MCF 10A (cell line): ENCODE data around the gene SCD. TPM values are rescaled to one million over a fixed set of nuclear protein-coding genes. Genes with fewer than 3 reads are reported as not detected.

Source experiments
- BruUV-seq: library from RNA; stranded (reverse); fragments of 400-500 nt; replicated peaks from 2 replicates; lab custom pipeline; 2021; lab: Mats Ljungman, UMichigan
- CTCF ChIA-PET: fragments of 300-600 bp; sonication (Branson Sonifier 250); formaldehyde crosslinking; extraction: SDS; loops from one replicate; lab custom pipeline; 2021; ENCODE audit warnings: antibody characterized with exemption, inconsistent platforms; lab: Yijun Ruan, JAX
- POLR2A ChIA-PET: fragments of 300-600, 350-650 bp; sonication (Branson Sonifier 250); formaldehyde crosslinking; extraction: SDS; loops from one replicate; lab custom pipeline; 2020; ENCODE audit warnings: antibody characterized with exemption, inconsistent platforms; lab: Yijun Ruan, JAX
- DNase-seq: peaks from one replicate; pipeline ENCODE4 v3.0.0-alpha.2; 2018; ENCODE audit not compliant: unreplicated experiment
- H3K27ac Mint-ChIP-seq: one replicate; pipeline ENCODE4 v1.8.0; 2022; ENCODE audit warnings: mild to moderate bottlenecking, low read depth, mixed read lengths; ENCODE audit not compliant: unreplicated experiment
- H3K27me3 Mint-ChIP-seq: one replicate; pipeline ENCODE4 v1.8.0; 2022; ENCODE audit warnings: mixed read lengths; ENCODE audit not compliant: insufficient read depth, unreplicated experiment
- H3K36me3 Mint-ChIP-seq: one replicate; pipeline ENCODE4 v1.8.0; 2022; ENCODE audit warnings: mild to moderate bottlenecking, moderate library complexity, mixed read lengths; ENCODE audit not compliant: insufficient read depth, unreplicated experiment
- H3K4me1 Mint-ChIP-seq: one replicate; pipeline ENCODE4 v1.8.0; 2022; ENCODE audit warnings: mixed read lengths; ENCODE audit not compliant: insufficient read depth, unreplicated experiment
- H3K4me3 Mint-ChIP-seq: one replicate; pipeline ENCODE4 v1.8.0; 2022; ENCODE audit warnings: mild to moderate bottlenecking, moderate library complexity, mixed read lengths; ENCODE audit not compliant: unreplicated experiment
- H3K9me3 Mint-ChIP-seq: one replicate; pipeline ENCODE4 v1.8.0; 2022; ENCODE audit warnings: mixed read lengths; ENCODE audit not compliant: unreplicated experiment
- intact Hi-C: fragments of 100-400 bp; cut with micrococcal nuclease; formaldehyde crosslinking; loops from 2 replicates; pipeline ENCODE4 v1.14.1; 2022
- total RNA-seq: library from RNA; stranded (reverse); gene quantifications from 2 replicates; pipeline ENCODE4 v1.2.3, GENCODE V29; 2022
- TF ChIP-seq, protein P1 (sequence below): fragments of 200-600 bp; IDR thresholded peaks from one replicate; pipeline ENCODE4 v1.8.0; 2022; ENCODE audit warnings: antibody characterized with exemption, mild to moderate bottlenecking; ENCODE audit not compliant: unreplicated experiment

SCD gene
- total RNA-seq, 1 experiment from 2014 or later: 179 TPM

DNA sequence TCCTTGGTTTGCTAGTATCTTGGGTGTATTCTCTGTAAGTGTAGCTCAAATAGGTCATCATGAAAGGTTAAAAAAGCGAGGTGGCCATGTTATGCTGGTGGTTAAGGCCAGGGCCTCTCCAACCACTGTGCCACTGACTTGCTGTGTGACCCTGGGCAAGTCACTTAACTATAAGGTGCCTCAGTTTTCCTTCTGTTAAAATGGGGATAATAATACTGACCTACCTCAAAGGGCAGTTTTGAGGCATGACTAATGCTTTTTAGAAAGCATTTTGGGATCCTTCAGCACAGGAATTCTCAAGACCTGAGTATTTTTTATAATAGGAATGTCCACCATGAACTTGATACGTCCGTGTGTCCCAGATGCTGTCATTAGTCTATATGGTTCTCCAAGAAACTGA, 17.1 kb downstream of the SCD start:
- no TSS peak for BruUV-seq
- Mint-ChIP-seq H3K4me1 (peaks cover 59% of the 10 kb centered on the region), H3K36me3 (peaks cover 36% of the 10 kb centered on the region), H3K27ac (peak overlapping the region; percentile 12), H3K4me3 (no peak overlapping the region), H3K9me3 (no peaks in the 10 kb centered on the region), H3K27me3 (no peaks in the 10 kb centered on the region)
- no peak for DNase-seq
- POLR2A ChIA-PET: interaction anchor here (0.6 to 13.8 kb wide), 6 partner anchors 10 to 549 kb away, joined by 3 to 493 read pairs (median 6); partner anchors contain the start of genes BLOC1S2, SCD and SLF2
- CTCF ChIA-PET: interaction anchor here (0.6 to 1.8 kb wide), 4 partner anchors 9 to 84 kb away, joined by 3 to 10 read pairs (median 5); no protein-coding TSS in a partner anchor
- intact Hi-C loops: loop anchor here (1.0 kb wide), 1 partner anchor 9 kb away; no protein-coding TSS in a partner anchor
- TF ChIP-seq, protein P1, sequence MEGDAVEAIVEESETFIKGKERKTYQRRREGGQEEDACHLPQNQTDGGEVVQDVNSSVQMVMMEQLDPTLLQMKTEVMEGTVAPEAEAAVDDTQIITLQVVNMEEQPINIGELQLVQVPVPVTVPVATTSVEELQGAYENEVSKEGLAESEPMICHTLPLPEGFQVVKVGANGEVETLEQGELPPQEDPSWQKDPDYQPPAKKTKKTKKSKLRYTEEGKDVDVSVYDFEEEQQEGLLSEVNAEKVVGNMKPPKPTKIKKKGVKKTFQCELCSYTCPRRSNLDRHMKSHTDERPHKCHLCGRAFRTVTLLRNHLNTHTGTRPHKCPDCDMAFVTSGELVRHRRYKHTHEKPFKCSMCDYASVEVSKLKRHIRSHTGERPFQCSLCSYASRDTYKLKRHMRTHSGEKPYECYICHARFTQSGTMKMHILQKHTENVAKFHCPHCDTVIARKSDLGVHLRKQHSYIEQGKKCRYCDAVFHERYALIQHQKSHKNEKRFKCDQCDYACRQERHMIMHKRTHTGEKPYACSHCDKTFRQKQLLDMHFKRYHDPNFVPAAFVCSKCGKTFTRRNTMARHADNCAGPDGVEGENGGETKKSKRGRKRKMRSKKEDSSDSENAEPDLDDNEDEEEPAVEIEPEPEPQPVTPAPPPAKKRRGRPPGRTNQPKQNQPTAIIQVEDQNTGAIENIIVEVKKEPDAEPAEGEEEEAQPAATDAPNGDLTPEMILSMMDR: no peak

DNA sequence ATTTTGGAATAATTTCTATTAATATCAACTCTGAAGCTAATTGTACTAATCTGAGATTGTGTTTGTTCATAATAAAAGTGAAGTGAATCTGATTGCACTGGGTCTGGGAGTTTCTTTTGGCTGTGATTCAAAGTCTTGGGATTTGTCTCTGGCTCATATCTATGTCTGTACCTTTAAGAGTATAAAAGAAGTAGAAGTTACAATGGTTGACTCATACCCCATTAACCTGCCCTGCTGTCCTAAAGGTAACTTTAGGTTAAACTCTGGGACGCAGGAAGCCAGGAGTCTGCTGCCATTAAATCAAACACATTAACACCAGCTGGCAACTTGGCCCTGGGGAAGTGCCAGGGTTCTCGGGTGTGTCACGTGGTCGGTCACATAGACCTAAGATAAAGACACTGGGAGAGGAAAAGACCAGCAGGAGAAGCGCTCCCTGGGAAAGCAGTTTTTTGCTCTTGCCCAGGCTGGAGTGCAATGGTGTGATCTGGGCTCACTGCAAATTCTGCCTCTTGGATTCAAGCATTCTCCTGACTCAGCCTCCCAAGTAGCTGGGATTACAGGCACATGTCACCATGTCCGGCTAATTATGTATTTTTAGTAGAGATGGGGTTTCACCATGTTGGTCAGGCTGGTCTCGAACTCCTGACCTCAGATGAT, 17.8 kb downstream of the SCD start:
- intact Hi-C loops: loop anchor here (1.0 kb wide), 1 partner anchor 8 kb away; no protein-coding TSS in a partner anchor
- Mint-ChIP-seq H3K4me3 (peak overlapping the region; percentile 21), H3K9me3 (no peaks in the 10 kb centered on the region), H3K27me3 (no peaks in the 10 kb centered on the region), H3K27ac (peak overlapping the region; percentile 12), H3K4me1 (peaks cover 53% of the 10 kb centered on the region), H3K36me3 (peaks cover 29% of the 10 kb centered on the region)
- ChIA-PET CTCF (interaction anchor here (0.9 to 1.6 kb wide), 4 partner anchors 16 to 514 kb away, joined by 4 to 5 read pairs (median 5); no protein-coding TSS in a partner anchor), POLR2A (interaction anchor here (0.6 to 13.8 kb wide), 5 partner anchors 10 to 1420 kb away, joined by 4 to 493 read pairs (median 7); partner anchors contain the start of genes BLOC1S2 and SCD)
- DNase-seq: peak; percentile 96
- TF ChIP-seq, protein P1: no peak
- no TSS peak for BruUV-seq

DNA sequence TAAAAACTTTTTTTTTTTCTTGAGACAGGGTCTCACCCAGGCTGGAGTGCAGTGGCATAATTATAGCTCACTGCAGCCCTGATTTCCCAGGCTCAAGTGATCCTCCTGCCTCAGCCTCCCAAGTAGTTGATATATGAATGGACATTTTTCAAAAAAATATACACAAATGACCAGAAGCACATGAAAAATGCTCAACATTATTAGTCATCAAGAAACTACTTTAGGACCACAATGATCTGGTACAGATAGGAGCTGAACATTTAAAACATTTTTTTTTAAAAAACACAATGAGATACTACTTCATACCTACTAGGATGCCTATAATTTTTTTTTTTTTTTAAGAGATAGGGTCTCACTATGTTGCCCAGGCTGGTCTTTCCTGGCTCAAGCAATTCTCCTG, 21.7 kb downstream of the SCD start:
- ChIA-PET CTCF (interaction anchor here (0.6 to 3.4 kb wide), 3 partner anchors 21 to 628 kb away, joined by 3 to 35 read pairs (median 3); partner anchors contain the start of gene SCD), POLR2A (interaction anchor here (0.6 to 13.8 kb wide), 3 partner anchors 9 to 21 kb away, joined by 3 to 493 read pairs (median 5); partner anchors contain the start of gene SCD)
- Mint-ChIP-seq H3K9me3 (no peaks in the 10 kb centered on the region), H3K4me1 (peaks cover 36% of the 10 kb centered on the region), H3K27ac (no peak overlapping the region), H3K27me3 (no peaks in the 10 kb centered on the region), H3K36me3 (no peaks in the 10 kb centered on the region), H3K4me3 (no peak overlapping the region)
- no peak for DNase-seq
- TF ChIP-seq, protein P1: no peak
- BruUV-seq: no TSS peak
- intact Hi-C loops: no loop called here
